WERI-Rb-1 (cell line): ENCODE data around the gene CRABP1.

ENCODE experiments used
- DNase-seq: peaks from one replicate; pipeline ENCODE4 v3.0.0-alpha.2; 2020
- H3K27ac ChIP-seq: fragments of 250-450 bp; sonication (Bioruptor Pico); 2 replicates; pipeline ENCODE4 v1.5.1; 2020; ENCODE audit warnings: mild to moderate bottlenecking, moderate library complexity
- H3K27me3 ChIP-seq: fragments of 250-450 bp; sonication (Bioruptor Pico); 2 replicates; pipeline ENCODE4 v1.5.1; 2021; ENCODE audit warnings: mild to moderate bottlenecking, low read depth, moderate library complexity; ENCODE audit not compliant: insufficient read depth, severe bottlenecking
- H3K36me3 ChIP-seq: fragments of 250-450 bp; sonication (Bioruptor Pico); 2 replicates; pipeline ENCODE4 v1.5.1; 2020; ENCODE audit warnings: mild to moderate bottlenecking, moderate library complexity
- H3K4me3 ChIP-seq: 2 replicates; pipeline ENCODE4 v1.5.1; 2011; ENCODE audit warnings: low read depth, mild to moderate bottlenecking, control low read depth, low read length
- H3K9me3 ChIP-seq: fragments of 250-450 bp; sonication (Bioruptor Pico); 2 replicates; pipeline ENCODE4 v1.5.1; 2021; ENCODE audit warnings: mild to moderate bottlenecking, moderate library complexity; ENCODE audit not compliant: severe bottlenecking
- CTCF ChIP-seq: IDR thresholded peaks from 2 replicates; pipeline ENCODE4 v1.5.1; 2011; ENCODE audit warnings: low read depth, mild to moderate bottlenecking, control low read depth, inconsistent platforms, low read length

Gene CRABP1

GRCh38 chr15:78307976-78308375 is 32.2 kb upstream of the CRABP1 start:
- DNase-seq, result no peak
- Histone ChIP-seq H3K27ac (no peak overlapping the region), H3K4me3 (no peak overlapping the region), H3K27me3 (no peaks in the 10 kb centered on the region), H3K9me3 (no peaks in the 10 kb centered on the region), H3K36me3 (no peaks in the 10 kb centered on the region)
- no peak for TF ChIP-seq CTCF

- peak; percentile 85 for DNase-seq
- peak; percentile 98 for TF ChIP-seq CTCF
- H3K36me3 ChIP-seq, result no peaks in the 10 kb centered on the region
- H3K4me3 ChIP-seq, result no peak overlapping the region
- H3K27ac ChIP-seq, result no peak overlapping the region
- no peaks in the 10 kb centered on the region for H3K9me3 ChIP-seq
- H3K27me3 ChIP-seq, result no peaks in the 10 kb centered on the region
These were observed 31.6 kb upstream of the CRABP1 start for GRCh38 chr15:78308422-78309032.

GRCh38 chr15:78311292-78311691 is 28.9 kb upstream of the CRABP1 start:
- no peak for TF ChIP-seq CTCF
- no peaks in the 10 kb centered on the region for H3K9me3 ChIP-seq
- H3K27ac ChIP-seq, result no peak overlapping the region
- no peaks in the 10 kb centered on the region for H3K36me3 ChIP-seq
- H3K4me3 ChIP-seq, result no peak overlapping the region
- H3K27me3 ChIP-seq, result no peaks in the 10 kb centered on the region
- DNase-seq, result no peak

- no peak for TF ChIP-seq CTCF
These were observed 27.6 kb upstream of the CRABP1 start for GRCh38 chr15:78312536-78312935.

GRCh38 chr15:78312957-78313356 is 27.2 kb upstream of the CRABP1 start:
- Histone ChIP-seq H3K27ac (no peak overlapping the region), H3K9me3 (no peaks in the 10 kb centered on the region), H3K27me3 (no peaks in the 10 kb centered on the region), H3K4me3 (no peak overlapping the region), H3K36me3 (no peaks in the 10 kb centered on the region)
- no peak for DNase-seq
- TF ChIP-seq CTCF, result no peak

More at GRCh38 chr15:78312536-78312935, 27.6 kb upstream of the CRABP1 start:
- Histone ChIP-seq H3K27me3 (no peaks in the 10 kb centered on the region), H3K27ac (no peak overlapping the region), H3K9me3 (no peaks in the 10 kb centered on the region), H3K36me3 (no peaks in the 10 kb centered on the region), H3K4me3 (no peak overlapping the region)
- DNase-seq, result no peak

GRCh38 chr15:78313383-78313782 is 26.8 kb upstream of the CRABP1 start:
- Histone ChIP-seq H3K9me3 (no peaks in the 10 kb centered on the region), H3K27ac (no peak overlapping the region), H3K36me3 (no peaks in the 10 kb centered on the region), H3K27me3 (no peaks in the 10 kb centered on the region), H3K4me3 (no peak overlapping the region)
- TF ChIP-seq CTCF, result no peak
- DNase-seq, result no peak
